ENCODE measurements around the gene PRB2.
"Not testable (repeated sequence)": the region's sequence is repeated elsewhere in the genome, so short reads cannot be mapped to it uniquely, and the experiment has no call there.

PRB2 gene

DNA sequence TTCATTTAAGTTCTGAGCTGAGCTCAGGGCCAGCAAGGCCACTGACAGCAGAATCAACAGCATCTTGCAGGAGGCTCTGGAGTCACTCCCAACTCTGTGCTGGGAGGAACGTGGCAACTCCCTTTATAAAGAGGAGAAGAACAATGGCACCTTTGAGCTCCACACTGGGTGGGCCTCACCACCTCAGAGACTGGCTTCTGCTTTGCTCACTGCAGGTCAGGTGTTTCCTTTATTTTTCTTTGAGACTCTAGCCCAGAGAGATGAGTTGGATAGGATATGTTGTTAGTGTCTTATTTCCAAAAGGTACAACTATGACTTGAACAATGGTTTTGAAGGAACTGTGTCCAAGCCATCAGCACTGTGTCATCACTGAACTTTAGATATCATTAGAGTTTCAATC is at the start of gene PRB2:
TSS of gene PRB2 (minus strand) at position 101 of the 400 bp plus-strand sequence. CDS start at position 63, 38 bp downstream.
- not testable (repeated sequence) for DNase-seq

DNA sequence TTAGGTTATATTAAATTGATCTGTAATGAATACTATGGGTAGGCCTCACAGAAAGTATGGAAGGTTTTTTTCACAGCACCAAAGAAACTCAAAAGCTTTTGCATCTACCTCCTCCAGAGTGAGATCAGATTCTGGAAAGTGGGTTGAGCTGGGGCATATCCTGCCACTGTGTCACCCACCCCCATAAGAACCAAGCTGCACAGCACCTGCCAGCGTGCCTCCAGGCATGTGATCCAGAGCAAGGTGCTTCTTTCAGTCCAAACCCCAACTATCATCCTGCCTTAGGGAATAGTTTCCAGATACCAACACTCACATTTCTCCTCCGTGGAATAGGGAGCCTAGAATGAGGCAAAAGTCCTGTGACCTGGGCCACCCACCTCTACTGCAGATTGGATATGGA is 42.6 kb upstream of the PRB2 start:
- DNase-seq: no peak

DNA sequence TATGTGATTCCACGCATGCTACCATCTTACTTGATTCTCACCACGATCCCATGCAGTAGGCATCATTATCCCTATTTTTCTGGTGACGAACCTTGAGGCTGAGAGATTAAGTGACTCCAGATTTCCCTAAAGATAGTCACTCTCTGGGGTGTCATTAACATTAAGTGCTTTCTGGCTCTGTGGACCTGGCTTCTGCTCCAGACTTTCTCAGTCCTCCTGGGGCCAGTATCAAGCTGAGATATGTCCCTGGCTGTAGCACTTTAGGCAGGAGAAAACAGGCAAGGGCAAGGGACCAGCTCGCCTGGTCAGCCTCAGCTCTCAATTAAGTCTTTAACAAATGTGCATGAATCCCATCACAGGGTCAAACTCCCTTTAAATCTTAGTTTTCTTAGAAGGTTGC is 38.3 kb upstream of the PRB2 start:
- DNase-seq: no peak

DNA sequence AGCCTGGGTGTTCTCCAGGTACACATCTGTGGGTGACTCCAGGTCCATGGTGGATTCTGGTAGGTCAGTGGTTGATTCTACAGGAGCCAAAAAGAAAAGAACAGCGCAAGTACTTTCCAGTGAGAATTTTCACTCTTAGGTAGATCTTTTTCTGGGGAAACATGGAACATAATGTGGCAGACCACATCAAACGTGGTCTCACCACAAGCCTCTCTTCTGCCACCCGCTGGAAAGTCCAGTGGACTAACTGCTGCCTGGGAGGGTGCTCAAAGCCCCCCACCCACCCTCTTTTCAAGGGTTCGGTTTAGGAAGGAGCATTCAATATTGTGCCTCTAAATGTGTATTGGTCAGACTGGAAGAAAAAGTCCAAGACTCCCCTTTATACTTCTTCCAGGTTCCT is 36.1 kb upstream of the PRB2 start:
- DNase-seq: no peak

DNA sequence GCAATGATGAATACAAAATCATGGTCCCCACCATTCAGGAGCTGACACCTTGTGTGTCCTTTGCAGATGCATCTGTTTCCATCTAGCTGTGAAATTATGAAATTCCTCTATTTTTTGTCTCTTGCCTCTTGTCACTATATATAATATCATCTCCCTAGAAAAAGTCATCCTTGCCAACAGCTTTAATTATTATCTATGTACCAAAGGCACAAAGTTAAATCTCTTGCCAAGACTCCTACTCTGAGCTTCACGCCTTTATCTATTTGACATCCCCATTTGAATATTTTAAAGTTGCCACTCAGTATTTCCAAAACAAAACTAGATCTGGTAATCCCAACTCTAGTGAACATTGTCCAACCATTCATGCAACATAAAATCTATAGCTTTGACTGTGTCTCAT is 32.0 kb upstream of the PRB2 start:
- no peak for DNase-seq

DNA sequence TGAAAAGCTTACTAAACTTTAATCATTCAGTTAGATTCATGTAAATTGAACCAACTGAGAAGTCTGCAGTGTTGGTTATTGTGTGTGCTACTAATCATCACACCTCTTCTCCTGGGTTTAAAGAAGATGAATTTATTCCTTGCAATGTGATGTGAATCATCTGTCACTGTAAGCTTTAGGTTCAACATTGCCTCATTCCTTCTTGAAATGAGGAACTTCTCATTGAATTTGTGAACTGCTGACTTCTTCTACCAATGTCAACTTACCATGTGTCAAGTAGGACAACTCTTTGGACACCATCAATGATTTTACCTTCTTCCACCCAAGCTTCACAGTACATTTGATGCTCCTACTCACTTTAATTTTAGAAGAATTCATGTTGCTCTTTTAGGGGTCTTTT is 17.4 kb upstream of the PRB2 start:
- DNase-seq: no peak

DNA sequence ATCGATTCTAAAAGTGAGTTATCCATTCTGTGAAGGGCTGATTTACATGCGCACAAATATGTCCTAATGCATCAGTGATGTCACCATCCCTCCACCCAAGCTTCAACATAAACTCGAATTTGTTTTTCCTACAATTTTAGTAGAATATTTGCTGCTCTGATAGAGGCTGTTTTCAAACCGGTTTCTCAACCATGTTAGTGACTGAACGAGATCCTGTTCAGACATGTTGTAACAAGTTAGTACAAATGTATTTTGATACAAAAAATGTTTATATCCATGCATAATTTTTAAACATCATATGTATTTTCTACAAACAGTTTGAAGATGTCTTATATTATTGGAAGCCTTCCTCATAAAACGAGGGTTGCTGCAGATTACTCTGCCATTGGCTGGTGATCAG is 12.7 kb upstream of the PRB2 start:
- DNase-seq: no peak

DNA sequence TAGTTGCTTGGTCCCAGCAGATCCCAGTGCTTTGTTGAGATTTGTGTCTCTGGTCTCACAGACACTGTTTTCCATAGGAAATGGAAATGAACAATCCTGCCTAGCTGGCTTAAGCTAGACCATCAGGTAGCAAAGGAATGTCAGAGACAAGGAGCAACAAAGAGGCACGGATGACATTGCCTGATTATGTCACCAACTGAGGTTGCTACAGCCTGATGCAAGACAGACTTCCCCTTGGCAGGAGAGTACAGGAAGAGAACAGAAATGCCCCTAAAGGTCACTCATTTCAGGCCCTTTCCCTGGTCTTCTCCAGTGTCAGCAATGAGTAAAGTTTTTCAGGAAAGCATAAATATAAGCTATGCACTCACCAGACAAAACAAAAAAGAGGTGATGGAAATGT is 2.0 kb upstream of the PRB2 start:
- no peak for DNase-seq

DNA sequence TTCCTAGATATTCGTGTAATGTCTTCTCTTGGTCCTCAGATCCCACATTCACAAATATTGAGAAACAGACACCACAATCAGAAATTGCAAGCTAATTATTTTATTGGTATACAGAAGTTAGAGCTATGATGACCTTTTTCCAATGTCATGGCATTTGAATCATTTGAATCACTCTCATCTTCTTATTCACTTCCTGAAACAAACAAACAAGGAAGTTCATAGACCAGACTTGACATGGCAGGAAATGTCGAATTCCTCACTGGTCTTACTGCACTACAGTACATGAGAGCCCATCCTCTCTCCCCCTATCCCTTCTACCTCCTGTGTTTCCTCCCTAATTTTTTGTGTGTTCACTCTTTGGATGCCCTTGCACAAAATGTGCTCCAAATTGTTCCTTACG is 3.9 kb downstream of the PRB2 start:
- DNase-seq: not testable (repeated sequence)

DNA sequence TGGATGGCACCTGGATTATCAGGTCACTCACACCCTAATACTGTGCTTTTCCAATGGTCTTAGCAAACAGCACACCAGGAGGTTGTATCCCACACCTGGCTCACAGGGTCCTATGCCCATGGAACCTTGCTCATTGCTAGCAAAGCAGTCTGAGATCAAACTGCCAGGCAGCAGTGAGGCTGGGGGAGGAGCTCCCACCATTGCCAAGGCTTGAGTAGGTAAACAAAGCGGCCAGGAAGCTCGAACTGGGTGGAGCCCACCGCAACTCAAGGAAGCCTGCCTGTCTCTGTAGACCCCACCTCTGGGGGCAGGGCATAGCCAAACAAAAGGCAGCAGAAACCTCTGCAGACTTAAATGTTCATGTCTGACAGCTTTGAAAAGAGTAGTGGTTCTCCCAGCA is 17.9 kb downstream of the PRB2 start:
- DNase-seq: not testable (repeated sequence)

DNA sequence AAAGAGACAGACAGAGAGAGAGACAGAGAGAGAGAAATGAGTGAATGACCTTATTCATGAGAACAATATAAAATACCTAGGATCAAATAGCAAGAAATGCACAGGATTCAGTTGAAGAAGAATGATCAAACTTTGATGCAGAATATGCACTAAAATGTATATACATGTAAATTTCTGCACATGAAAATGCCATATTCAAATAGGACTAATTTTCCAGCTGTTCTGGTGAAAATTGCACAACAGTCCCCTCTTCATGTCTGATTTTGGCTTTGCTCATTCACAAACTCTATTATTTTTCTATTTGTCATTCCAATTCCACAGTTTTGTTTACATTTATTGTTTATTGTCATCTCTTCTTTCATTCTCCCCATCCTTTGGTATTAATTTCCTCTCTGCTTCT is 34.2 kb downstream of the PRB2 start:
- no peak for DNase-seq

DNA sequence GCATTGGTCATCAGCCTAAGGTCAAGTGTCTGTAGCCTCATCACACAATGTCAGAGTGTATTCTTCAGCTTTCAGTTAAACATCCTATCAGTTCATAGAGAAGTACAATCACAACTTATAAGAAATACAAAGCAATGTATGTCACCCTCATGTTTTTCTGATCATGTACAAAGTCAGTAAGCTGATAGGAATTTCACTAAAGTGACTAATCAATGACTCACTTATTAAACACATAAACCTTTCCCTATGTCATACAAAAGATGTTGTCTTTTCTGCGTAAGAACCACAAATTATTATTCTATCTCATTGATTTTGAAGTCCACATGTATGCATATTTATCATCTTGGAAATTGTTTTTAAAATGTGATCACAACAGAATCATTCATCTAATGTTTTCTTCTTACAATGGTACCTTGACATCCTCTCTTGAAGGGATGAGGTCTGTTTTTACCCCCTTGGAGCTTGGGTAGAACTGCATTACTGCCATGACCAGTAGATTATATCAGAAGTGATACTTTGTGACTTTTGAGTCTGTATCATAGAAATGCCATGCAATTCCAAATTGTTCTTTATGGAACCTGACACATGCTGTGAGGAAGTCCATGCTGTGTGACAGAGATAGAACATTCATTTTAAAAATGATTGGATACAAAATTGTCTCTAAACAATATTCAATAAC is 35.0 kb downstream of the PRB2 start:
- not testable (repeated sequence) for DNase-seq

DNA sequence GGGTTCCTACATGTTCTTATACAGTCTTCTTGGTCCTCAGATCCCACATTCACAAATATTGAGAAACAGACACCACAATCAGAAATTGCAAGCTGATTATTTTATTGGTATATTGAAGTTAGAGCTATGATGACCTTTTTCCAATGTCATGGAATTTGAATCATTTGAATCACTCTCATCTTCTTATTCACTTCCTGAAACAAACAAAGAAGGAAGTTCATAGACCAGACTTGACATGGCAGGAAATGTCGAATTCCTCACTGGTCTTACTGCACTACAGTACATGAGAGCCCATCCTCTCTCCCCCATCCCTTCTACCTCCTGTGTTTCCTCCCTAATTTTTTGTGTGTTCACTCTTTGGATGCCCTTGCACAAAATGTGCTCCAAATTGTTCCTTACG is 43.6 kb downstream of the PRB2 start:
- not testable (repeated sequence) for DNase-seq

DNA sequence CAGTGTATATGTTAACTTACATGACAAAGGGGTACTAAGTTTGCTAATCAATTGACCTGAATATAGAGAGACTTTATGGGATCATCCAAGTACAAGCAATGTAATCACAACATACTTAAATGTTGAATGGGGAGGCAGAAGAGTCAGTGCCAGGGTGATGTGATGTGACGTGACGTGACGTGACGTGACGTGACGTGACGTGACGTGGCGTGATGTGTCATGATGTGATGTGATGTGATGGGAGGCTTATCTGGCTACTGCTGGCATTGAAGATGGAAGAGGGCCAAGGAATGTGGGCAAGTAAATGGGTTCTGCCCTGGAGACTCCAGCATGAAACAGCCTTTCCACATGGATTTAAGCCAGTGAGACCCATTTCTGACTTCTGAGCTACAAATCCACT is 46.9 kb downstream of the PRB2 start:
- DNase-seq: no peak

DNA sequence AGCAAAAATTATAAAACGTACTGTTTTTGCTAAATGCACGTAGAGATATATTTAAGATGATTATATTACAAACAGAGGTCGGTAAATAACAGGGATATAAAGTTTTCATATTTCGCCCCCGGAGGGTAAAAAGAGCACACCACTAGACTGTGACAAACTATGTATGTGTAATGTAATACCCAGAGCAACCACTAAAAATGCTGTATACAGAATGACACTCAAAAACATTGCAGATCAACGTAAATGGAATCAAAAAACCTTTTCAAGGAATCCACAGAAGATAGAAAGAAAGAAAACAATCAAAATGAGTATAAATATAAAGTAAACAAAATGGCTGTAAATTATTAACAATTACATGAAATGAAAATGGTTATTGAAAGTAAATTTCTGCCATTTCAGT is 47.6 kb downstream of the PRB2 start:
- DNase-seq: no peak

DNA sequence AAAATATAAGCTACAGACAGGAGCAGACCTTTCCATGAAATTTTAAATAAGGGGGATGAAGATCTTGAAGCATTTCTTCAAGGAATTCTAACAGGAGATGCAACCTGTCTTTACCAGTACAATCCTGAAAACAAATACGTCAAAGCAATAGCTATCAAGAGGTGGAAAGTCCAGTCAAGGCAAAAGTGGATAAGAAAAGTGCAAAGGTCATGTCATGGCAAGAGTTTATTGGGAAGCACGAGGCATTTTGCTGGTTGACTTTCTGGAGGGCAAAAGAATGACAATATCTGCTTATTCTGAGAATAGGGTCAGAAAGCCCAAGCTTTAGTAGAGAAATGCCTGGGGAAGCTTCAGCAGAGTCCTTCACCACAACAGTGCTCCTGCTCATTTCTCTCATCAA is 50.9 kb downstream of the PRB2 start:
- DNase-seq: no peak
